Measurements from ENCODE around the gene TGM4.

Gene TGM4

DNA sequence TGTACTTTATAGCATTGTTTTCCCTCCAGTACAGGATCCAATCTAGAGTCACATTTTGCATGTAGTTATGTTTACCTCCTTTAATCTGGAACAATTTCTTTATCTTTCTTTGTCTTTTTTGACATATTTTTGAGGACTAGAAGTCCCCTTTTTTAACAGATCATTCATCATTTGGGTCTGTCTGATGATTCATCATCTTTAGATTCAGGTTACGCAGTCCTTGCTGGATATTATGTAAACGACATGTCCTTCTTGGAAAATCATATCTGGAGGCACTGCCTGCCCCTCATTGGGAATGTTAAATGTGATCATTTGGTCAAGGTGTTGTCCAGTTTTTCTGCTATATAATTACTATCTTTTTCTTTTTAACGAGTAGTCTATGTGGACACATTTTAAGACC is 18.3 kb downstream of the TGM4 start:
- TF ChIP-seq, protein P1, sequence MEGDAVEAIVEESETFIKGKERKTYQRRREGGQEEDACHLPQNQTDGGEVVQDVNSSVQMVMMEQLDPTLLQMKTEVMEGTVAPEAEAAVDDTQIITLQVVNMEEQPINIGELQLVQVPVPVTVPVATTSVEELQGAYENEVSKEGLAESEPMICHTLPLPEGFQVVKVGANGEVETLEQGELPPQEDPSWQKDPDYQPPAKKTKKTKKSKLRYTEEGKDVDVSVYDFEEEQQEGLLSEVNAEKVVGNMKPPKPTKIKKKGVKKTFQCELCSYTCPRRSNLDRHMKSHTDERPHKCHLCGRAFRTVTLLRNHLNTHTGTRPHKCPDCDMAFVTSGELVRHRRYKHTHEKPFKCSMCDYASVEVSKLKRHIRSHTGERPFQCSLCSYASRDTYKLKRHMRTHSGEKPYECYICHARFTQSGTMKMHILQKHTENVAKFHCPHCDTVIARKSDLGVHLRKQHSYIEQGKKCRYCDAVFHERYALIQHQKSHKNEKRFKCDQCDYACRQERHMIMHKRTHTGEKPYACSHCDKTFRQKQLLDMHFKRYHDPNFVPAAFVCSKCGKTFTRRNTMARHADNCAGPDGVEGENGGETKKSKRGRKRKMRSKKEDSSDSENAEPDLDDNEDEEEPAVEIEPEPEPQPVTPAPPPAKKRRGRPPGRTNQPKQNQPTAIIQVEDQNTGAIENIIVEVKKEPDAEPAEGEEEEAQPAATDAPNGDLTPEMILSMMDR (IDR thresholded peaks at IDR 0.05; ENCODE audit: low read depth, low read length): no peak
- H3K27ac ChIP-seq: no peak overlapping the region
- DNase-seq: no peak
- H3K9me3 ChIP-seq (ENCODE audit: severe bottlenecking): no peaks in the 10 kb centered on the region
- H3K36me3 ChIP-seq: no peaks in the 10 kb centered on the region
- H3K4me3 ChIP-seq (ENCODE audit: low read depth, low read length): no peak overlapping the region
- no peaks in the 10 kb centered on the region for H3K27me3 ChIP-seq (ENCODE audit: insufficient read depth, low read depth, severe bottlenecking)

DNA sequence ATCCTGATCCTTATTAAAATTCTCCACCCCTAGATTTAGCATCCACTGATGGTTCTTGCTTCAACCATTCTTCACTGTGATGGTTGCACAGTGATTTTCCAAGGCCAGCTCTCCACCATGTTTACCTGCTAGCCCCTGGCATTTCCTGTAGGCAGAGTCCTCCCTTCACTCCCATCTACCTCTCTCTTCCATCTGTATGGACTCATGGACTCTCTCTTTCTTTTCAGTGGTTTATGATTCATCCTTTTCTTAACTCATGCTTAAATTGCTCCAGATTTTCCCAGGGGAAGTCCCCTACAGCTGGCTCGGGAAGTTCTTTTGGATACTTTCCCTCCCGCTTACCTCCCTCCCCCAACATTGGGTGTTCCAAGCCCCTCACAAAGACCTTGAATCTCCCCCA is 18.7 kb downstream of the TGM4 start:
- Histone ChIP-seq H3K27me3 (ENCODE audit: insufficient read depth, low read depth, severe bottlenecking) (no peaks in the 10 kb centered on the region), H3K36me3 (no peaks in the 10 kb centered on the region), H3K27ac (no peak overlapping the region), H3K9me3 (ENCODE audit: severe bottlenecking) (no peaks in the 10 kb centered on the region), H3K4me3 (ENCODE audit: low read depth, low read length) (no peak overlapping the region)
- no peak for DNase-seq
- TF ChIP-seq, protein P1 (IDR thresholded peaks at IDR 0.05; ENCODE audit: low read depth, low read length): no peak

DNA sequence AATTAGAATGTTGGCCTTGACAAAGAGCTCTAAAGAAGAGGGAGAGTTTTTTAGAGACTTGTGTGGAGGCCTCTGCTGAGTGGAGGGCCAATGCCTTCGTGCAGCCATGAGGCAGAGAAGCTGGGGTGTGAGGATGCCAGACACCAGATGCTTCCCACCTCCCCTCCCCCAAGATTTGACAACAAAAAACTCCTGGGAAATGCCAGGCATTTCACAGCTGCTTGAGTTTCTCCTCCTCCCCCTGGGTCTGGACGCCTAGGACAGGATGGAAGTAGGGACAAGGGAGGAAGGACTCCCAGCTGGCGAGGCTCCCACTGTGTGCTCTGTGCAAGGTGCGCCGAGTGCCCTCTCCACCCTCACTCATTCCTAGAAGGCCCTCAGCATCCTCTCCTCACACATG is 20.1 kb downstream of the TGM4 start:
- Histone ChIP-seq H3K27ac (no peak overlapping the region), H3K27me3 (ENCODE audit: insufficient read depth, low read depth, severe bottlenecking) (no peaks in the 10 kb centered on the region), H3K36me3 (no peaks in the 10 kb centered on the region), H3K4me3 (ENCODE audit: low read depth, low read length) (no peak overlapping the region), H3K9me3 (ENCODE audit: severe bottlenecking) (no peaks in the 10 kb centered on the region)
- no peak for DNase-seq
- TF ChIP-seq, protein P1 (IDR thresholded peaks at IDR 0.05; ENCODE audit: low read depth, low read length): no peak

GRCh38 chr3:44896440-44896839 is 22.0 kb downstream of the TGM4 start:
- no peak overlapping the region for H3K4me3 ChIP-seq (ENCODE audit: low read depth, low read length)
- no peak overlapping the region for H3K27ac ChIP-seq
- DNase-seq: no peak
- H3K27me3 ChIP-seq (ENCODE audit: insufficient read depth, low read depth, severe bottlenecking): no peaks in the 10 kb centered on the region
- H3K9me3 ChIP-seq (ENCODE audit: severe bottlenecking): no peaks in the 10 kb centered on the region
- TF ChIP-seq, protein P1 (IDR thresholded peaks at IDR 0.05; ENCODE audit: low read depth, low read length): no peak
- H3K36me3 ChIP-seq: no peaks in the 10 kb centered on the region

DNA sequence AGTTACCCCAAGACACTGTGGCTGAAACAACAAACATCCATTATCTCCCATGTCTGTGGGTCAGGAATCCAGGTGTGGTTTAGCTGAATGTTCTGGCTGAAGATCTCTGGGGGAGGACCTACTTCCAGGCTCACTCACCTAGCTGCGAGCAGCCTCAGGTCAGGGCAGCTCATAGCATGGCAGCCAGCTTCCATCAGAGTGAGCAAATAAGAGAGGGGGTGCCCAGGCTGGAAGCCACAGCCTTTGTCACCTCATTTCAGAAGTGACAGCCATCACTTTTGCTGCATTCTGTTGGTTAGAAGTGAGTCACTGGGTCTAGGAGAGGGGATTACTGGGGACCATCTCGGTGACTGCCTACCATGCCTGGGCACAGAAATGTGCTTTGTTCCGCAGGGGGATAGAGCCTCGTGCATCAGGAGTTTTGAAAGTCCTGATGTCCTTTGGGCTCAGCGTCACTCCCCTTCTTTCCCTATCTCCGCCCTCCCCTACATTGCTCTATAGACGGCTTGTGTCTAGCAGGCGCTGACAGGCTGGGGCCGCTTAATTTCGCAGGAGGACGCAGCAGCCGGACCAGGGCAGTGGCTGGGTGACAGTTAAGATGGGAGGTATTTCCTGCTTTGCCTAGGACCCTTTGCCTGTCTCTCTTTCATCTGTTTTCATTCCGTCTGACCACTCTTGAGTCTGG is 25.4 kb downstream of the TGM4 start:
- H3K36me3 ChIP-seq: no peaks in the 10 kb centered on the region
- TF ChIP-seq, protein P1 (IDR thresholded peaks at IDR 0.05; ENCODE audit: low read depth, low read length): no peak
- H3K9me3 ChIP-seq (ENCODE audit: severe bottlenecking): no peaks in the 10 kb centered on the region
- DNase-seq: no peak
- H3K27ac ChIP-seq: no peak overlapping the region
- H3K4me3 ChIP-seq (ENCODE audit: low read depth, low read length): no peak overlapping the region
- no peaks in the 10 kb centered on the region for H3K27me3 ChIP-seq (ENCODE audit: insufficient read depth, low read depth, severe bottlenecking)

DNA sequence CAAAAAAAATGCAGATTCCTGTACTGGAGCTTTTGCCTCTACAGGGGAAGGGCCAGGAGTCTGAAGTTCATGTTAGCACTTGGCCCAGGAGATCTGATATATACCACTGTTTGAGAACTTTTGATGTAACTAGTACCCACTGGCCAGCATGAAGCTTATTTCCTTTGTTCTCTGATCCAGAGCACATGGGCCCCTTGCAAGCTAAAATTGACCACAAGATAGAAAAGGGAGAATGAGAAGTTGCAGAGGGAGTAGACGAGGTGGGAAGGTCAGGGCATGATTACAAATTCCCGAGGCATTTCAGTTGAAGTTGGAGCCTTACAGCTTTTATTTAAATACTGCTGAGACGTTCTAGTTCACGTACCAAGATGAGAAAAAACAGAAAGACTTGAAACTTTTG is 28.2 kb downstream of the TGM4 start:
- no peak for DNase-seq
- Histone ChIP-seq H3K36me3 (no peaks in the 10 kb centered on the region), H3K4me3 (ENCODE audit: low read depth, low read length) (no peak overlapping the region), H3K27me3 (ENCODE audit: insufficient read depth, low read depth, severe bottlenecking) (no peaks in the 10 kb centered on the region), H3K27ac (no peak overlapping the region), H3K9me3 (ENCODE audit: severe bottlenecking) (peaks cover 7% of the 10 kb centered on the region)
- TF ChIP-seq, protein P1 (IDR thresholded peaks at IDR 0.05; ENCODE audit: low read depth, low read length): no peak

All from WERI-Rb-1 (cell line).